ENCODE data around the gene FSTL4. TPM values are rescaled to one million over a fixed set of nuclear protein-coding genes. Genes with fewer than 3 reads are reported as not detected.

Gene FSTL4
- total and polyA plus RNA-seq, 2 of the 13 experiments (the other 11 are each of a cell fraction or from before 2014, with no cell fraction given): 2.1 to 3.0 TPM

DNA sequence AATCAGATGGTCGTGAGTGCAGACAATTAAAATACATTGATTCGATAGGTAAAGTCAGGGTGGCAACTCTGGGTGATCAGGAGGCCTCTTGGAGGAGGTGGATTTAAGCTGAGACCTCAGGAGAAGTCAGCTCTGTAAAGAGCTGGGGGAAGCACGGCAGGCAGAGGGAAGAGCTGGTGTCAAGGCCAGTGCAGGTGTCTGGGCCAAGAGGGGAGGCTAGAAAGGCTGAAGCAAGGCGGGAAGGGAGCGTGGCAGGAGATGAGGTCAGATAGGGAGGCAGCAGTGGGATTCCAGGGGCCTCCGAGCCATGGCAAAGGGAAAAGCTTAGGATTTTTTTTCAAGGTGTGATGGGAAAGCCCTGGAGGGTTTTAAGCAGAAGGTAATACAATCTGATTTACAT, 178.7 kb downstream of the FSTL4 start (continued):
- TF ChIP-seq AKNA (CRISPR knock-in tag; IDR thresholded peaks at IDR 0.05; ENCODE audit: borderline replicate concordance): no peak
- TF ChIP-seq TOPORS (CRISPR knock-in tag; IDR thresholded peaks at IDR 0.05): no peak

DNA sequence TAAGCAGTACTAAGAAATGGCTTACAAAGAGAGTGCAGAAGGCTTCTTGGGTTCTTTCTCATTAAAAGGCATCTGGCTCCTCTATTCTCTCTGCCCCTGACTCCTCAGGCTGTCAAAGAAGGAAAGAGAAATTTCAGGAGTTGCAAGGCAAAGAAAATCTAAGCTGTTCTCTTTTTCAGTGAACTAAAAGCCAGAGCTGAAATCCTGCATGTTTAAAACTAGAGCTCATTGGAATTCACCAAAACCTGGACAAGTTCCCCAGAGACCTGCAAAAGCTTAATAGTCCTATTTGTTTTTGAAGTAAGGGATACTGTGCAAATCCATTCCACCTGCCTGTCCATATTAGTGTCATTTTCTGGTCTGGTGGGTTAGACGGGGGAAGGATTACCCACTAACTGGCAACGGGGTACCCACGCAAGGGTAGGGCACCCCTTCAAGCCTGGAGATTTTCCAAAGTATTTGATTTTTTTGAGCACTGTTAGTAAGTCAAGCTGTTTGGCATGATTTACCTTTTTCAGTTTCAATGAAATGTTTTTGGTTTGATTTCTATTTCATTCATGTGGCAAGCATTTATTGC, 179.3 kb downstream of the FSTL4 start:
- Histone ChIP-seq H3K79me2 (ENCODE audit: insufficient read depth, low read length) (no peaks in the 10 kb centered on the region), H4K20me1 (ENCODE audit: insufficient read depth, low read length) (no peaks in the 10 kb centered on the region), H3K27ac (ENCODE audit: extremely low read length, insufficient read depth, low read length) (no peak overlapping the region), H3K4me2 (ENCODE audit: low read depth, low read length) (no peak overlapping the region), H2AFZ (ENCODE audit: low read length) (no peak overlapping the region), H3K9ac (ENCODE audit: insufficient read depth, low read depth, low read length) (no peak overlapping the region), H3K4me3 (replicated peaks in 1 of 3; ENCODE audit: insufficient read depth in 1 of 3, low read depth in 2 of 3, low read length in 3 of 3) (no peak overlapping the region), H3K36me3 (replicated peaks in 1 of 2; ENCODE audit: control insufficient read depth in 1 of 2, insufficient read depth in 2 of 2, low read length in 2 of 2) (no peaks in the 10 kb centered on the region), H3K9me3 (ENCODE audit: low read length) (no peaks in the 10 kb centered on the region), H3K4me1 (ENCODE audit: insufficient read depth, low read length) (no peaks in the 10 kb centered on the region), H3K27me3 (ENCODE audit: control insufficient read depth in 1 of 2, insufficient read depth in 2 of 2, low read length in 2 of 2) (peaks cover 0 to 1% of the 10 kb centered on the region in 2 experiments; a peak in 2 of 5 replicates)
- WGBS (ENCODE audit: low lambda C conversion rate): 5% methylated on average over 3 of the region's 3 CpGs
- DNase-seq (ENCODE audit: low spot score) (no peak), FAIRE-seq (no peak), ATAC-seq (no peak)
- ChIA-PET CTCF (ENCODE audit: low intra/inter-chr PET ratio, low total read pairs) (no interaction called here), POLR2A (no interaction called here)
- no TSS peak for BruUV-seq (replicated peaks)
- in situ Hi-C loops (cut with HindIII; ENCODE audit: extremely low pct_ligation_motif_present, low pct_unique_long_range_greater_than_20kb): no loop called here
- intact Hi-C loops (cut with micrococcal nuclease; ENCODE audit: unreplicated experiment): no loop called here
- TF ChIP-seq TCF7 (IDR thresholded peaks at IDR 0.05; ENCODE audit: low read depth) (no peak), HNRNPUL1 (IDR thresholded peaks at IDR 0.05; ENCODE audit: low read depth, low read length) (no peak), ZSCAN29 (CRISPR knock-in tag; conservative IDR thresholded peaks at IDR 0.05) (no peak), MNT (IDR thresholded peaks at IDR 0.05) (no peak), PITX1 (CRISPR knock-in tag; IDR thresholded peaks at IDR 0.05) (no peak), ZNF282 (IDR thresholded peaks at IDR 0.05; ENCODE audit: partially characterized antibody) (no peak), PRDM10 (CRISPR knock-in tag; IDR thresholded peaks at IDR 0.05; ENCODE audit: low read depth) (no peak), NR2F2 (IDR thresholded peaks at IDR 0.05; ENCODE audit: borderline replicate concordance, low read depth) (no peak), ZNF75D (CRISPR knock-in tag; IDR thresholded peaks at IDR 0.05; ENCODE audit: borderline replicate concordance) (no peak)

All from HepG2 (cell line).